BJ (cell line): ENCODE results near the gene SFSWAP. TPM values are rescaled to one million over a fixed set of nuclear protein-coding genes. Genes with fewer than 3 reads are reported as not detected.
"Not testable (repeated sequence)": the region's sequence is repeated elsewhere in the genome, so short reads cannot be mapped to it uniquely, and the experiment has no call there.

Experiments
- CTCF ChIA-PET: fragments of 350-600 bp; formaldehyde crosslinking; extraction: SDS; loops from one replicate; lab custom pipeline; 2021; ENCODE audit warnings: antibody characterized with exemption, inconsistent platforms; lab: Yijun Ruan, JAX
- POLR2A ChIA-PET: fragments of 300-600 bp; sonication (Branson Sonifier 250); formaldehyde crosslinking; extraction: SDS; loops from one replicate; lab custom pipeline; 2021; ENCODE audit warnings: antibody characterized with exemption; lab: Charles Lee
- DNase-seq: peaks from one replicate; pipeline ENCODE4 v3.0.0-alpha.2; 2011; ENCODE audit warnings: low read depth
- H3K27me3 ChIP-seq: 2 replicates; pipeline ENCODE4 v1.6.0; 2011; ENCODE audit warnings: low read length; ENCODE audit not compliant: control insufficient read depth, insufficient read depth
- H3K36me3 ChIP-seq: 2 replicates; pipeline ENCODE4 v1.5.1; 2011; ENCODE audit warnings: low read length; ENCODE audit not compliant: control insufficient read depth, insufficient read depth
- H3K4me3 ChIP-seq: 2 replicates; pipeline ENCODE4 v1.5.1; 2011; ENCODE audit warnings: low read depth, mild to moderate bottlenecking, control low read depth, low read length
- CTCF ChIP-seq: IDR thresholded peaks from 2 replicates; pipeline ENCODE4 v1.5.1; 2011; ENCODE audit warnings: low read depth, mild to moderate bottlenecking, control low read depth, inconsistent platforms, low read length, moderate library complexity; ENCODE audit not compliant: insufficient read depth
- polyA plus RNA-seq: library from polyadenylated mRNA; depleted of rRNA; stranded (reverse); fragments of >200 nt; gene quantifications from 2 replicates; pipeline ENCODE4 v1.2.3, GENCODE V29; 2011

The SFSWAP gene
- polyA plus RNA-seq, 1 experiment: 11.7 TPM

- no peak for TF ChIP-seq CTCF
- DNase-seq: no peak
- CTCF ChIA-PET: no interaction called here
- Histone ChIP-seq H3K4me3 (no peak overlapping the region), H3K27me3 (no peaks in the 10 kb centered on the region), H3K36me3 (peaks cover 27% of the 10 kb centered on the region)
- POLR2A ChIA-PET: no interaction called here
These were observed 26.4 kb downstream of the SFSWAP start for GRCh38 chr12:131737150-131737827.

- TF ChIP-seq CTCF: no peak
These were observed 27.3 kb downstream of the SFSWAP start for GRCh38 chr12:131738196-131738595.

GRCh38 chr12:131740626-131741025, 29.7 kb downstream of the SFSWAP start:
- Histone ChIP-seq H3K36me3 (peaks cover 14% of the 10 kb centered on the region), H3K4me3 (no peak overlapping the region), H3K27me3 (no peaks in the 10 kb centered on the region)
- no peak for TF ChIP-seq CTCF
- ChIA-PET POLR2A (no interaction called here), CTCF (interaction anchor here (0.6 to 1.1 kb wide), 2 partner anchors 825 to 830 kb away, joined by 3 read pairs; no protein-coding TSS in a partner anchor)
- DNase-seq: no peak

More at GRCh38 chr12:131738196-131738595, 27.3 kb downstream of the SFSWAP start:
- Histone ChIP-seq H3K4me3 (no peak overlapping the region), H3K36me3 (peaks cover 21% of the 10 kb centered on the region), H3K27me3 (no peaks in the 10 kb centered on the region)
- no peak for DNase-seq
- CTCF ChIA-PET: no interaction called here
- POLR2A ChIA-PET: no interaction called here

- CTCF ChIA-PET, H3K27me3 ChIP-seq, H3K4me3 ChIP-seq, POLR2A ChIA-PET, DNase-seq: not testable (repeated sequence)
- peaks cover 19% of the 10 kb centered on the region for H3K36me3 ChIP-seq
These were observed 31.9 kb downstream of the SFSWAP start for GRCh38 chr12:131742761-131743160.

GRCh38 chr12:131743410-131743809, 32.5 kb downstream of the SFSWAP start:
- H3K4me3 ChIP-seq, DNase-seq, H3K27me3 ChIP-seq, POLR2A ChIA-PET, CTCF ChIA-PET: not testable (repeated sequence)
- H3K36me3 ChIP-seq: peaks cover 19% of the 10 kb centered on the region

- CTCF ChIA-PET, POLR2A ChIA-PET: not testable (repeated sequence)
These were observed 33.0 kb downstream of the SFSWAP start for GRCh38 chr12:131743880-131744279.

GRCh38 chr12:131744675-131745074, 33.8 kb downstream of the SFSWAP start:
- DNase-seq, H3K4me3 ChIP-seq, CTCF ChIA-PET, POLR2A ChIA-PET, H3K27me3 ChIP-seq: not testable (repeated sequence)
- peaks cover 22% of the 10 kb centered on the region for H3K36me3 ChIP-seq

More at GRCh38 chr12:131743880-131744279, 33.0 kb downstream of the SFSWAP start:
- not testable (repeated sequence) for H3K27me3 ChIP-seq, DNase-seq, H3K4me3 ChIP-seq
- H3K36me3 ChIP-seq: peaks cover 19% of the 10 kb centered on the region
